ENCODE measurements around the gene HNRNPUL2. TPM values are rescaled to one million over a fixed set of nuclear protein-coding genes. Genes with fewer than 3 reads are reported as not detected.

Gene HNRNPUL2
- polyA plus RNA-seq, 1 of the 3 experiments (the other 2 are of a cell fraction), result 33.5 TPM

DNA sequence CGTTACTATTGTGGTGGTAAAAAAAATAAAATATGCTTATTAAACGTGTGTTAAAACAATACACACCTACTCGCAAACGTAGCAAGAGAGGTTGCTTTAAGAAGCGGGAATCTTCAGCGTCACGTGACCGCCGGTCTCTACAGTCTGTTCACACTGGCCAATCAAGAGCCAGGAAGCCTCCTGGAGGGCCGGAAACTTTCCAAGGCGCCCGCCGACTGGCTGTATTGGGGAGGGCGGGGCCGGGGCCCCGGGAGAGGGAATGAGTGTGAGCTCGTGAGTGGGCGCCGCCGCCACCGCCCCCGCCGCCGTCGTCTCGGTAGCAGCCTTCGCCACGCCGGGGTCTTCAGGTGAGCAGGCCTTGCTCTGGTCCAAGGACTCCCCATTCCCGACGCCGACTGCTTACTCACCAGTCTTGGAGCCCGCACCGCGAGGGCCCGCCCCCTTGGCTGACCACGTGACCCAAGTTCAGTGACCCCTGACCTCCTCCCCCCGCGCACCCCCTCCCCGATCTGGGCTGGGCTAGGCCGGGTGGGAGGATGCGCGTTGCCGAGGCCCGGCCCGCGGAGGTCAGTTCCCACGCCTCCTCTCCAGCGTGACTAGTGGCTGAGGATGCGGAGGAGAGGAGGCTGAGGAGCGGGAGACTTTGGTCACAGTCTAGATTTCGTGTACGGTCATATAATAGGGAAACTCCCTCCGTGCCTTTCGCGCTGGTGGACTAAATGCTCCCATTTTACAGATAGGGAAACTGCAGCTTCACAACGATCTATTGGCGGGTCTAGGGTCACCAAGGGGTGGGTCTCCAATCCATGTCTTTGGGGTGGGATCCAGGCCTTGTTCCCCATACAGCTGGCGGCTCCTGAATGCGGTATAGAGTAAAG, 44.1 kb upstream of the HNRNPUL2 start, which contains the start of gene TAF6L:
Gene TAF6L (plus strand): TSS at position 253 of the 878 bp plus-strand sequence. CDS start 4,388 bp downstream, outside the sequence.
- H3K4me2 ChIP-seq, result peak within 1 kb of the TSS; percentile 86
- no peaks in the 10 kb centered on the region for H3K9me2 ChIP-seq
- no peaks in the 10 kb centered on the region for H4K20me1 ChIP-seq (ENCODE audit: insufficient read depth)
- peaks cover 12 to 15% of the 10 kb centered on the region in 2 experiments for H3K36me3 ChIP-seq (replicated peaks in 1 of 2; ENCODE audit: control insufficient read depth in 1 of 2, insufficient read depth in 2 of 2, low read length in 1 of 2)
- H3K4me3 ChIP-seq (ENCODE audit: low read depth in 2 of 2, low read length in 1 of 2), result peak within 1 kb of the TSS; percentile 56 to 74
- peaks cover 32% of the 10 kb centered on the region for H3K79me2 ChIP-seq (ENCODE audit: insufficient read depth)
- peak within 1 kb of the TSS; percentile 85 to 88 for H3K27ac ChIP-seq (ENCODE audit: low read depth in 2 of 2, low read length in 1 of 2)
- POLR2A ChIA-PET, result interaction anchor here (0.6 to 3.4 kb wide), 12 partner anchors 10 to 106 kb away, joined by 3 to 21 read pairs (median 4); partner anchors contain the start of genes C11orf98, CSKMT, HNRNPUL2 and POLR2G
- peak within 1 kb of the TSS; percentile 82 for H2AFZ ChIP-seq (ENCODE audit: low read depth)
- H3K9me3 ChIP-seq, result no peaks in the 10 kb centered on the region
- peaks cover 0 to 15% of the 10 kb centered on the region in 2 experiments; a peak in 1 of 4 replicates for H3K4me1 ChIP-seq (ENCODE audit: control insufficient read depth in 1 of 2, insufficient read depth in 2 of 2, low read depth in 1 of 2, low read length in 1 of 2)
- no peaks in the 10 kb centered on the region for H3K27me3 ChIP-seq (ENCODE audit: insufficient read depth)
- CTCF ChIA-PET, result interaction anchor here (1.0 to 9.8 kb wide), 10 partner anchors 11 to 110 kb away, joined by 3 to 130 read pairs (median 4); partner anchors contain the start of genes HNRNPUL2, SLC3A2, TMEM179B and ZBTB3
- WGBS (ENCODE audit: low lambda C conversion rate), result 4% methylated on average over 19 of the region's 60 CpGs
- no peak for TF ChIP-seq GATA2 (CRISPR knock-in tag; IDR thresholded peaks at IDR 0.05)
- peak; percentile 52 for TF ChIP-seq GABPA (IDR thresholded peaks at IDR 0.05; ENCODE audit: low read depth)
- no peak for TF ChIP-seq JUND (IDR thresholded peaks at IDR 0.05)
- no peak for TF ChIP-seq RAD21 (IDR thresholded peaks at IDR 0.05; ENCODE audit: low read length)
- TF ChIP-seq RXRA (IDR thresholded peaks at IDR 0.05; ENCODE audit: borderline replicate concordance, low read depth), result no peak; the same call in 1 of the 2 replicates
- TF ChIP-seq, protein P1, sequence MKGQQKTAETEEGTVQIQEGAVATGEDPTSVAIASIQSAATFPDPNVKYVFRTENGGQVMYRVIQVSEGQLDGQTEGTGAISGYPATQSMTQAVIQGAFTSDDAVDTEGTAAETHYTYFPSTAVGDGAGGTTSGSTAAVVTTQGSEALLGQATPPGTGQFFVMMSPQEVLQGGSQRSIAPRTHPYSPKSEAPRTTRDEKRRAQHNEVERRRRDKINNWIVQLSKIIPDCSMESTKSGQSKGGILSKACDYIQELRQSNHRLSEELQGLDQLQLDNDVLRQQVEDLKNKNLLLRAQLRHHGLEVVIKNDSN (IDR thresholded peaks at IDR 0.05; ENCODE audit: borderline replicate concordance, low read depth), result peak; percentile 92
- no peak for TF ChIP-seq NFIC (IDR thresholded peaks at IDR 0.05; ENCODE audit: borderline replicate concordance)
- no peak for TF ChIP-seq FOXJ3 (CRISPR knock-in tag; IDR thresholded peaks at IDR 0.05)
- peak; percentile 74 for TF ChIP-seq POLR2AphosphoS5 (IDR thresholded peaks at IDR 0.05; ENCODE audit: low read depth, low read length)
- no peak for TF ChIP-seq TEAD4 (IDR thresholded peaks at IDR 0.05; ENCODE audit: borderline replicate concordance, insufficient read depth)
- TF ChIP-seq SMC3 (IDR thresholded peaks at IDR 0.05; ENCODE audit: low read depth, low read length), result no peak
- TF ChIP-seq, protein P2, sequence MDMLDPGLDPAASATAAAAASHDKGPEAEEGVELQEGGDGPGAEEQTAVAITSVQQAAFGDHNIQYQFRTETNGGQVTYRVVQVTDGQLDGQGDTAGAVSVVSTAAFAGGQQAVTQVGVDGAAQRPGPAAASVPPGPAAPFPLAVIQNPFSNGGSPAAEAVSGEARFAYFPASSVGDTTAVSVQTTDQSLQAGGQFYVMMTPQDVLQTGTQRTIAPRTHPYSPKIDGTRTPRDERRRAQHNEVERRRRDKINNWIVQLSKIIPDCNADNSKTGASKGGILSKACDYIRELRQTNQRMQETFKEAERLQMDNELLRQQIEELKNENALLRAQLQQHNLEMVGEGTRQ (IDR thresholded peaks at IDR 0.05; ENCODE audit: borderline replicate concordance, low read depth, low read length), result peak; percentile 83
- TF ChIP-seq RCOR1 (IDR thresholded peaks at IDR 0.05; ENCODE audit: low read length), result no peak
- TF ChIP-seq EP300 (IDR thresholded peaks at IDR 0.05; ENCODE audit: borderline replicate concordance in 1 of 2, low read depth in 1 of 2, low read length in 1 of 2), result no peak
- no peak for TF ChIP-seq FOSL2 (IDR thresholded peaks at IDR 0.05; ENCODE audit: borderline replicate concordance, low read depth)
- TF ChIP-seq MXI1 (IDR thresholded peaks at IDR 0.05; ENCODE audit: low read depth, low read length), result peak; percentile 88
- TF ChIP-seq TCF12 (IDR thresholded peaks at IDR 0.05), result no peak
- TF ChIP-seq NRF1 (IDR thresholded peaks at IDR 0.05; ENCODE audit: low read depth, low read length), result peak; percentile 51
- TF ChIP-seq, protein P3, sequence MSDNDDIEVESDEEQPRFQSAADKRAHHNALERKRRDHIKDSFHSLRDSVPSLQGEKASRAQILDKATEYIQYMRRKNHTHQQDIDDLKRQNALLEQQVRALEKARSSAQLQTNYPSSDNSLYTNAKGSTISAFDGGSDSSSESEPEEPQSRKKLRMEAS (IDR thresholded peaks at IDR 0.05; ENCODE audit: low read depth), result peak; percentile 77
- peak; percentile 45; the same call in 1 of the 2 replicates for TF ChIP-seq SIN3A (IDR thresholded peaks at IDR 0.05; ENCODE audit: borderline replicate concordance, low read depth, low read length)
- no peak for TF ChIP-seq EZH2phosphoT487 (IDR thresholded peaks at IDR 0.05; ENCODE audit: borderline replicate concordance, low read depth)
- no peak for TF ChIP-seq RFX5 (IDR thresholded peaks at IDR 0.05; ENCODE audit: low read length)
- TF ChIP-seq, protein P4, sequence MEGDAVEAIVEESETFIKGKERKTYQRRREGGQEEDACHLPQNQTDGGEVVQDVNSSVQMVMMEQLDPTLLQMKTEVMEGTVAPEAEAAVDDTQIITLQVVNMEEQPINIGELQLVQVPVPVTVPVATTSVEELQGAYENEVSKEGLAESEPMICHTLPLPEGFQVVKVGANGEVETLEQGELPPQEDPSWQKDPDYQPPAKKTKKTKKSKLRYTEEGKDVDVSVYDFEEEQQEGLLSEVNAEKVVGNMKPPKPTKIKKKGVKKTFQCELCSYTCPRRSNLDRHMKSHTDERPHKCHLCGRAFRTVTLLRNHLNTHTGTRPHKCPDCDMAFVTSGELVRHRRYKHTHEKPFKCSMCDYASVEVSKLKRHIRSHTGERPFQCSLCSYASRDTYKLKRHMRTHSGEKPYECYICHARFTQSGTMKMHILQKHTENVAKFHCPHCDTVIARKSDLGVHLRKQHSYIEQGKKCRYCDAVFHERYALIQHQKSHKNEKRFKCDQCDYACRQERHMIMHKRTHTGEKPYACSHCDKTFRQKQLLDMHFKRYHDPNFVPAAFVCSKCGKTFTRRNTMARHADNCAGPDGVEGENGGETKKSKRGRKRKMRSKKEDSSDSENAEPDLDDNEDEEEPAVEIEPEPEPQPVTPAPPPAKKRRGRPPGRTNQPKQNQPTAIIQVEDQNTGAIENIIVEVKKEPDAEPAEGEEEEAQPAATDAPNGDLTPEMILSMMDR (IDR thresholded peaks at IDR 0.05), result no peak
- TF ChIP-seq ELF1 (IDR thresholded peaks at IDR 0.05), result no peak
- no peak for TF ChIP-seq FOXM1 (IDR thresholded peaks at IDR 0.05; ENCODE audit: low read depth)
- TF ChIP-seq, protein P5, sequence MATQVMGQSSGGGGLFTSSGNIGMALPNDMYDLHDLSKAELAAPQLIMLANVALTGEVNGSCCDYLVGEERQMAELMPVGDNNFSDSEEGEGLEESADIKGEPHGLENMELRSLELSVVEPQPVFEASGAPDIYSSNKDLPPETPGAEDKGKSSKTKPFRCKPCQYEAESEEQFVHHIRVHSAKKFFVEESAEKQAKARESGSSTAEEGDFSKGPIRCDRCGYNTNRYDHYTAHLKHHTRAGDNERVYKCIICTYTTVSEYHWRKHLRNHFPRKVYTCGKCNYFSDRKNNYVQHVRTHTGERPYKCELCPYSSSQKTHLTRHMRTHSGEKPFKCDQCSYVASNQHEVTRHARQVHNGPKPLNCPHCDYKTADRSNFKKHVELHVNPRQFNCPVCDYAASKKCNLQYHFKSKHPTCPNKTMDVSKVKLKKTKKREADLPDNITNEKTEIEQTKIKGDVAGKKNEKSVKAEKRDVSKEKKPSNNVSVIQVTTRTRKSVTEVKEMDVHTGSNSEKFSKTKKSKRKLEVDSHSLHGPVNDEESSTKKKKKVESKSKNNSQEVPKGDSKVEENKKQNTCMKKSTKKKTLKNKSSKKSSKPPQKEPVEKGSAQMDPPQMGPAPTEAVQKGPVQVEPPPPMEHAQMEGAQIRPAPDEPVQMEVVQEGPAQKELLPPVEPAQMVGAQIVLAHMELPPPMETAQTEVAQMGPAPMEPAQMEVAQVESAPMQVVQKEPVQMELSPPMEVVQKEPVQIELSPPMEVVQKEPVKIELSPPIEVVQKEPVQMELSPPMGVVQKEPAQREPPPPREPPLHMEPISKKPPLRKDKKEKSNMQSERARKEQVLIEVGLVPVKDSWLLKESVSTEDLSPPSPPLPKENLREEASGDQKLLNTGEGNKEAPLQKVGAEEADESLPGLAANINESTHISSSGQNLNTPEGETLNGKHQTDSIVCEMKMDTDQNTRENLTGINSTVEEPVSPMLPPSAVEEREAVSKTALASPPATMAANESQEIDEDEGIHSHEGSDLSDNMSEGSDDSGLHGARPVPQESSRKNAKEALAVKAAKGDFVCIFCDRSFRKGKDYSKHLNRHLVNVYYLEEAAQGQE (IDR thresholded peaks at IDR 0.05; ENCODE audit: low read depth, low read length), result no peak
- peak within 1 kb of the TSS; percentile 71 for H3K9ac ChIP-seq
- DNase-seq, result peak; percentile 98
- H3F3A ChIP-seq (replicated peaks; ENCODE audit: insufficient read depth), result peaks cover 30% of the 10 kb centered on the region

Measured in SK-N-SH (cell line).